ENCODE results near the gene ITGA2. TPM values are rescaled to one million over a fixed set of nuclear protein-coding genes. Genes with fewer than 3 reads are reported as not detected.

The ITGA2 gene
- total RNA-seq, 1 donor from 2014 or later = 18.4 TPM

- peaks cover 3% of the 10 kb centered on the region for H3K4me1 ChIP-seq
- intact Hi-C loops (cut with DNase I) = no loop called here
- TF ChIP-seq POLR2AphosphoS5 (IDR thresholded peaks at IDR 0.05; ENCODE audit: insufficient read depth in 1 of 2, low read depth in 1 of 2) (no peak), POLR2A (IDR thresholded peaks at IDR 0.05) (no peak)
- TF ChIP-seq, protein P1, sequence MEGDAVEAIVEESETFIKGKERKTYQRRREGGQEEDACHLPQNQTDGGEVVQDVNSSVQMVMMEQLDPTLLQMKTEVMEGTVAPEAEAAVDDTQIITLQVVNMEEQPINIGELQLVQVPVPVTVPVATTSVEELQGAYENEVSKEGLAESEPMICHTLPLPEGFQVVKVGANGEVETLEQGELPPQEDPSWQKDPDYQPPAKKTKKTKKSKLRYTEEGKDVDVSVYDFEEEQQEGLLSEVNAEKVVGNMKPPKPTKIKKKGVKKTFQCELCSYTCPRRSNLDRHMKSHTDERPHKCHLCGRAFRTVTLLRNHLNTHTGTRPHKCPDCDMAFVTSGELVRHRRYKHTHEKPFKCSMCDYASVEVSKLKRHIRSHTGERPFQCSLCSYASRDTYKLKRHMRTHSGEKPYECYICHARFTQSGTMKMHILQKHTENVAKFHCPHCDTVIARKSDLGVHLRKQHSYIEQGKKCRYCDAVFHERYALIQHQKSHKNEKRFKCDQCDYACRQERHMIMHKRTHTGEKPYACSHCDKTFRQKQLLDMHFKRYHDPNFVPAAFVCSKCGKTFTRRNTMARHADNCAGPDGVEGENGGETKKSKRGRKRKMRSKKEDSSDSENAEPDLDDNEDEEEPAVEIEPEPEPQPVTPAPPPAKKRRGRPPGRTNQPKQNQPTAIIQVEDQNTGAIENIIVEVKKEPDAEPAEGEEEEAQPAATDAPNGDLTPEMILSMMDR (IDR thresholded peaks at IDR 0.05) = no peak
- H3K27me3 ChIP-seq = no peaks in the 10 kb centered on the region
- H3K9me3 ChIP-seq = no peaks in the 10 kb centered on the region
- no peak overlapping the region for H3K27ac ChIP-seq
- H3K36me3 ChIP-seq = no peaks in the 10 kb centered on the region
- no peak for DNase-seq (ENCODE audit: extremely low spot score in 2 of 2)
- no peak overlapping the region for H3K4me3 ChIP-seq
These were observed 94.8 kb downstream of the ITGA2 start for GRCh38 chr5:53083927-53084326.

DNA sequence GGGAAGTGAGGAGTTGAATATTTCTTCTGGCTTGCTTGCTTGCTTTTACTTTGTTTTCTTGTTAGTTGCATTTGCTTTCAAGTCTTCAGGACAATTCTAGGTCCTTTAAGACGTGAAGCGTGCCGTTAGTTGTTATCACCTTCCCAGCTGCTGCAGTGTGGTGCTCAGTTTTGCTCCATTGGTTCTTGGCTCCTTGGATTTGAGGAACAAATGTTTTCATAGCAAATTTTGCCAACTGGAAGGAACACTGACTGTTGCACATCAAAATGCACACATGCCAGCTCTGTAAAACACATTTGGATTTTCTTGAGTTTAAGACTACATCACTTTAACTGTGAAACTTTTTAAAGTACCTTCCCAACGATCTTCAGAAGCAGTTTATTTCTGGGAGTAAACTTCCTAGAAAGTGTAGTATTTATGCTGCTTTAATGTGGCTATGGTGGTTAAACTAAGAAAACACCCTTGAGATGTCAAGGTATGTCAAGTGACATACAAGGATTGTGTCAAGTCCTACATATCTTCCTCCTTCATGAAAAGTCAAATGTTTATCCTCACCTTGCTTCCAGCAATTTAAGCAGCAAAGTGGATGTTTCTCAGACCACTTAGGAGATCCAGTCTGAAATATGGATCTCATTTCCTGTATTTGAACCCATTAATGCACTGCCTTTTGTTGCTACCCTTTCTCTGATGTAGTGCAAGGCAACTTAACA, 95.5 kb downstream of the ITGA2 start:
- Histone ChIP-seq H3K4me1 (peaks cover 7% of the 10 kb centered on the region), H3K27me3 (no peaks in the 10 kb centered on the region), H3K27ac (no peak overlapping the region), H3K36me3 (no peaks in the 10 kb centered on the region), H3K4me3 (no peak overlapping the region), H3K9me3 (no peaks in the 10 kb centered on the region)
- intact Hi-C loops (cut with DNase I) = no loop called here
- DNase-seq (ENCODE audit: extremely low spot score in 2 of 2) = no peak
- TF ChIP-seq POLR2A (IDR thresholded peaks at IDR 0.05) (no peak), POLR2AphosphoS5 (IDR thresholded peaks at IDR 0.05; ENCODE audit: insufficient read depth in 1 of 2, low read depth in 1 of 2) (no peak)
- TF ChIP-seq, protein P1 (IDR thresholded peaks at IDR 0.05) = no peak

GRCh38 chr5:53087171-53087570, 98.0 kb downstream of the ITGA2 start:
- no peak for DNase-seq (ENCODE audit: extremely low spot score in 2 of 2)
- Histone ChIP-seq H3K36me3 (no peaks in the 10 kb centered on the region), H3K9me3 (no peaks in the 10 kb centered on the region), H3K4me1 (peaks cover 22% of the 10 kb centered on the region), H3K4me3 (no peak overlapping the region), H3K27me3 (no peaks in the 10 kb centered on the region), H3K27ac (no peak overlapping the region)
- TF ChIP-seq POLR2A (IDR thresholded peaks at IDR 0.05) = no peak
- intact Hi-C loops (cut with DNase I) = no loop called here

DNA sequence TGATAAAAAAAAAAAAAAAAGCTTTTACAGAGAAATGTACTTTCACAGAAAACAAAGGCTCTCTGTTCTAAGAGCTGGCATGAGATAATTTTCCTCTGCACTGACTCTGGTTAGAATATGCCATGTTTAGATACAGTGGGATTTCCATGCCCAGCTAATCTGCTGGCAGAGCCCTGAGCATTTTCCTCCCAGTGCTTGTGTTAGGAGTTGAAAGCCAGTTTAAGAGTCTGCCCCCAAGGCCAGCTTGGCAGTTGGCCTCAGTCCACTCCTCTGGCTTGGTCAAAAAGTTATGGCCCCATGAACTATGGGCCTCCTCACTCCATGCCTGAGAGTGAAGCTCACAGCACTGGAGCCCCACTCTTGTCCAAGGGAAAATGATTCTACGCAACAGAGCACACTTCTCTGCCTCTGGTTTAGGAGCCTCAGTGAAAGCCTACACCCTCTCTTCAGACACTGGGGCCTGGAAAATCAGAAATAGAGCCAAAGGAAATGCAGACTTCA, 98.5 kb downstream of the ITGA2 start:
- no peak for TF ChIP-seq POLR2AphosphoS5 (IDR thresholded peaks at IDR 0.05; ENCODE audit: insufficient read depth in 1 of 2, low read depth in 1 of 2)
- TF ChIP-seq, protein P1 (IDR thresholded peaks at IDR 0.05) = no peak
- TF ChIP-seq POLR2A (IDR thresholded peaks at IDR 0.05) = no peak
- Histone ChIP-seq H3K27me3 (no peaks in the 10 kb centered on the region), H3K4me3 (no peak overlapping the region), H3K9me3 (no peaks in the 10 kb centered on the region), H3K27ac (no peak overlapping the region), H3K36me3 (no peaks in the 10 kb centered on the region), H3K4me1 (peaks cover 22% of the 10 kb centered on the region)
- DNase-seq (ENCODE audit: extremely low spot score in 2 of 2) = no peak
- intact Hi-C loops (cut with DNase I) = no loop called here

DNA sequence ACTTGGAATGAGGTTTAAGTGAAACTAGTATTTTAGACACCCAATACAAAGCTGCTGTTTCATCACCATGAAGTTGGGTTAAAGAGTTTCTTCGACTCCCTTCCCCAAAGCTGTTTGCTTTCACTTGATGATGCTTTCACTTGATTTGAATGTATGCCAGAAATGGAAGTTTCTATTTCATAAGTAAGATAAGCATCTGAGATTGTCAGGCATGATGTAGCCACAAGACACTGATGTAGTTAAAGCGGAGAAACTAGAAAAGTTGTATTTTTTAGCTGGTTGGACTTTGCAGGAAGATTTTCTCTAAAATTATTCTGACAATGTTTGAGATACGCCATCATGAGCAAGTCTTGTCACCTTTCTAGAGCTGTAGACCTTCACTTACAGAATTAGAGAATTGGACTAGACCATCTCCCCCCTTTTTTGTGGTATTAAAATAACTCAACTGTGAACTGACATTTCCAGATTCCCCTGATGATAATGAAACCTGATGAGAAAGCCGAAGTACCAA, 100.4 kb downstream of the ITGA2 start:
- H3K36me3 ChIP-seq = no peaks in the 10 kb centered on the region

More for the DNA sequence above, 100.4 kb downstream of the ITGA2 start:
- peaks cover 22% of the 10 kb centered on the region for H3K4me1 ChIP-seq
- DNase-seq (ENCODE audit: extremely low spot score in 2 of 2) = no peak
- H3K4me3 ChIP-seq = no peak overlapping the region
- TF ChIP-seq POLR2AphosphoS5 (IDR thresholded peaks at IDR 0.05; ENCODE audit: insufficient read depth in 1 of 2, low read depth in 1 of 2) (no peak), POLR2A (IDR thresholded peaks at IDR 0.05) (no peak)
- TF ChIP-seq, protein P1 (IDR thresholded peaks at IDR 0.05) = no peak
- no peaks in the 10 kb centered on the region for H3K27me3 ChIP-seq
- intact Hi-C loops (cut with DNase I) = no loop called here
- H3K9me3 ChIP-seq = no peaks in the 10 kb centered on the region
- H3K27ac ChIP-seq = no peak overlapping the region
